Activated CD8-positive, alpha-beta memory T cell treated with anti-CD3 and anti-CD28 coated beads for 36 hours (primary cell): ENCODE results near the gene PTPRN2. TPM values are rescaled to one million over a fixed set of nuclear protein-coding genes. Genes with fewer than 3 reads are reported as not detected.
"Not testable (repeated sequence)": the region's sequence is repeated elsewhere in the genome, so short reads cannot be mapped to it uniquely, and the experiment has no call there.

ENCODE experiments used
- CTCF ChIA-PET: fragments of 350-600 bp; sonication (Branson Sonifier 250); formaldehyde crosslinking; loops from one replicate; lab custom pipeline; 2021; ENCODE audit warnings: antibody characterized with exemption; lab: Charles Lee
- POLR2A ChIA-PET: fragments of 350-600 bp; sonication (Branson Sonifier 250); formaldehyde crosslinking; loops from one replicate; lab custom pipeline; 2021; ENCODE audit warnings: antibody characterized with exemption; lab: Charles Lee
- total RNA-seq, 2 experiments: library from RNA; stranded (reverse); gene quantifications; one replicate each; pipeline ENCODE4 v1.2.3, GENCODE V29; 2021

Gene PTPRN2
- total RNA-seq, 2 experiments from 2014 or later: 0.36 to 0.44 TPM

GRCh38 chr7:158458716-158459282 is 128.8 kb downstream of the PTPRN2 start:
- POLR2A ChIA-PET: no interaction called here

GRCh38 chr7:158458096-158458495 is 129.5 kb downstream of the PTPRN2 start:
- CTCF ChIA-PET: no interaction called here

More at GRCh38 chr7:158458716-158459282, 128.8 kb downstream of the PTPRN2 start:
- CTCF ChIA-PET: no interaction called here

GRCh38 chr7:158457586-158457985 is 130.0 kb downstream of the PTPRN2 start:
- POLR2A ChIA-PET, CTCF ChIA-PET: not testable (repeated sequence)

More at GRCh38 chr7:158458096-158458495, 129.5 kb downstream of the PTPRN2 start:
- POLR2A ChIA-PET: no interaction called here

- CTCF ChIA-PET: no interaction called here
- POLR2A ChIA-PET: no interaction called here
These were observed 133.0 kb downstream of the PTPRN2 start for GRCh38 chr7:158454631-158455030.

GRCh38 chr7:158453663-158454062 is 134.0 kb downstream of the PTPRN2 start:
- ChIA-PET CTCF (no interaction called here), POLR2A (no interaction called here)

- CTCF ChIA-PET: no interaction called here
- POLR2A ChIA-PET: no interaction called here
These were observed 135.3 kb downstream of the PTPRN2 start for GRCh38 chr7:158452331-158452730.

GRCh38 chr7:158450476-158451124 is 137.0 kb downstream of the PTPRN2 start:
- CTCF ChIA-PET: no interaction called here
- POLR2A ChIA-PET: no interaction called here

- CTCF ChIA-PET: no interaction called here
- POLR2A ChIA-PET: no interaction called here
These were observed 137.7 kb downstream of the PTPRN2 start for GRCh38 chr7:158449942-158450341.

GRCh38 chr7:158449266-158449665 is 138.4 kb downstream of the PTPRN2 start:
- ChIA-PET POLR2A (no interaction called here), CTCF (no interaction called here)

GRCh38 chr7:158448430-158449100 is 139.1 kb downstream of the PTPRN2 start:
- CTCF ChIA-PET: no interaction called here

GRCh38 chr7:158447506-158448171 is 140.0 kb downstream of the PTPRN2 start:
- ChIA-PET CTCF (no interaction called here), POLR2A (no interaction called here)

More at GRCh38 chr7:158448430-158449100, 139.1 kb downstream of the PTPRN2 start:
- POLR2A ChIA-PET: no interaction called here

- POLR2A ChIA-PET: no interaction called here
- CTCF ChIA-PET: no interaction called here
These were observed 140.5 kb downstream of the PTPRN2 start for GRCh38 chr7:158447151-158447505.

GRCh38 chr7:158446706-158447105 is 140.9 kb downstream of the PTPRN2 start:
- CTCF ChIA-PET: no interaction called here
- POLR2A ChIA-PET: no interaction called here

- CTCF ChIA-PET: no interaction called here
These were observed 141.3 kb downstream of the PTPRN2 start for GRCh38 chr7:158446281-158446680.

GRCh38 chr7:158445421-158446175 is 142.0 kb downstream of the PTPRN2 start:
- CTCF ChIA-PET: no interaction called here
- POLR2A ChIA-PET: no interaction called here

More at GRCh38 chr7:158446281-158446680, 141.3 kb downstream of the PTPRN2 start:
- POLR2A ChIA-PET: no interaction called here

- POLR2A ChIA-PET: no interaction called here
- CTCF ChIA-PET: no interaction called here
These were observed 142.9 kb downstream of the PTPRN2 start for GRCh38 chr7:158444501-158445420.

GRCh38 chr7:158443688-158444483 is 143.7 kb downstream of the PTPRN2 start:
- POLR2A ChIA-PET: no interaction called here
- CTCF ChIA-PET: interaction anchor here (0.6 kb wide), 1 partner anchor 836 kb away, joined by 3 read pairs; no protein-coding TSS in a partner anchor
